ENCODE measurements around the gene PAF1.

The PAF1 gene

DNA sequence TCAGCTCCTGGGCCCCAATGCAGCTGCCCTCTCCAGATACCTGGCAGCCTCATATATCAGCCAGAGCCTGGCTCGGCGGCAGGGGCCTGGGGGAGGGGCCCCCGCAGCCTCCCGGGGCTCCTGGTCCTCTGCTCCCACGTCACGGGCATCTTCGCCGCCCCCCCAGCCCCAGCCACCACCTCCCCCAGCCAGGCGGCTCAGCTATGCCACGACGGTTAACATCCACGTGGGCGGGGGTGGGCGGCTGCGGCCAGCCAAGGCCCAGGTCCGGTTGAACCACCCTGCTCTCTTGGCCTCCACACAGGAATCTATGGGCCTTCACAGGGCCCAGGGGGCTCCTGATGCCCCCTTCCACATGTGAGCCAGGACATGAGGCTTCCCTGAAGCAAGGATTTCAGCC is 34.0 kb upstream of the PAF1 start:
- no peak for ATAC-seq
- TF ChIP-seq ISL1 (CRISPR knock-in tag; IDR thresholded peaks at IDR 0.05) (no peak), TOX (CRISPR knock-in tag; IDR thresholded peaks at IDR 0.05; ENCODE audit: borderline replicate concordance) (no peak), ZFP30 (CRISPR knock-in tag; IDR thresholded peaks at IDR 0.05) (no peak), POU6F1 (CRISPR knock-in tag; IDR thresholded peaks at IDR 0.05; ENCODE audit: borderline replicate concordance, low read depth) (no peak), SNAI2 (CRISPR knock-in tag; IDR thresholded peaks at IDR 0.05) (no peak), CREB5 (CRISPR knock-in tag; IDR thresholded peaks at IDR 0.05; ENCODE audit: low read depth) (no peak), CSDC2 (CRISPR knock-in tag; IDR thresholded peaks at IDR 0.05) (no peak), ARNTL (CRISPR knock-in tag; IDR thresholded peaks at IDR 0.05; ENCODE audit: borderline replicate concordance, low read depth) (no peak), RARB (CRISPR knock-in tag; IDR thresholded peaks at IDR 0.05) (no peak), ZC3H10 (CRISPR knock-in tag; IDR thresholded peaks at IDR 0.05) (no peak), PPARA (CRISPR knock-in tag; IDR thresholded peaks at IDR 0.05; ENCODE audit: borderline replicate concordance) (no peak), ESRRG (CRISPR knock-in tag; IDR thresholded peaks at IDR 0.05) (no peak), ZNF565 (CRISPR knock-in tag; conservative IDR thresholded peaks at IDR 0.05; ENCODE audit: low read depth) (no peak), CSRNP3 (CRISPR knock-in tag; IDR thresholded peaks at IDR 0.05) (no peak), ZNF70 (CRISPR knock-in tag; IDR thresholded peaks at IDR 0.05) (no peak), GLIS3 (CRISPR knock-in tag; IDR thresholded peaks at IDR 0.05) (no peak), ZFP3 (CRISPR knock-in tag; IDR thresholded peaks at IDR 0.05) (no peak), PATZ1 (CRISPR knock-in tag; IDR thresholded peaks at IDR 0.05; ENCODE audit: borderline replicate concordance) (no peak), ZNF8 (CRISPR knock-in tag; IDR thresholded peaks at IDR 0.05) (no peak), TCF4 (CRISPR knock-in tag; IDR thresholded peaks at IDR 0.05; ENCODE audit: borderline replicate concordance) (no peak)

- no peak for TF ChIP-seq OSR1 (CRISPR knock-in tag; IDR thresholded peaks at IDR 0.05)
- no peak for TF ChIP-seq ZNF70 (CRISPR knock-in tag; IDR thresholded peaks at IDR 0.05)
- TF ChIP-seq ESRRG (CRISPR knock-in tag; IDR thresholded peaks at IDR 0.05) = no peak
- TF ChIP-seq ARNTL (CRISPR knock-in tag; IDR thresholded peaks at IDR 0.05; ENCODE audit: borderline replicate concordance, low read depth) = no peak
- TF ChIP-seq ZNF565 (CRISPR knock-in tag; conservative IDR thresholded peaks at IDR 0.05; ENCODE audit: low read depth) = no peak
- TF ChIP-seq ISL1 (CRISPR knock-in tag; IDR thresholded peaks at IDR 0.05) = no peak
- TF ChIP-seq GLIS3 (CRISPR knock-in tag; IDR thresholded peaks at IDR 0.05) = no peak
- TF ChIP-seq SNAI2 (CRISPR knock-in tag; IDR thresholded peaks at IDR 0.05) = no peak
- no peak for TF ChIP-seq POU6F1 (CRISPR knock-in tag; IDR thresholded peaks at IDR 0.05; ENCODE audit: borderline replicate concordance, low read depth)
- no peak for TF ChIP-seq PATZ1 (CRISPR knock-in tag; IDR thresholded peaks at IDR 0.05; ENCODE audit: borderline replicate concordance)
- TF ChIP-seq CSDC2 (CRISPR knock-in tag; IDR thresholded peaks at IDR 0.05) = no peak
- no peak for TF ChIP-seq ZNF8 (CRISPR knock-in tag; IDR thresholded peaks at IDR 0.05)
- TF ChIP-seq ZC3H10 (CRISPR knock-in tag; IDR thresholded peaks at IDR 0.05) = no peak
- TF ChIP-seq, protein P1, sequence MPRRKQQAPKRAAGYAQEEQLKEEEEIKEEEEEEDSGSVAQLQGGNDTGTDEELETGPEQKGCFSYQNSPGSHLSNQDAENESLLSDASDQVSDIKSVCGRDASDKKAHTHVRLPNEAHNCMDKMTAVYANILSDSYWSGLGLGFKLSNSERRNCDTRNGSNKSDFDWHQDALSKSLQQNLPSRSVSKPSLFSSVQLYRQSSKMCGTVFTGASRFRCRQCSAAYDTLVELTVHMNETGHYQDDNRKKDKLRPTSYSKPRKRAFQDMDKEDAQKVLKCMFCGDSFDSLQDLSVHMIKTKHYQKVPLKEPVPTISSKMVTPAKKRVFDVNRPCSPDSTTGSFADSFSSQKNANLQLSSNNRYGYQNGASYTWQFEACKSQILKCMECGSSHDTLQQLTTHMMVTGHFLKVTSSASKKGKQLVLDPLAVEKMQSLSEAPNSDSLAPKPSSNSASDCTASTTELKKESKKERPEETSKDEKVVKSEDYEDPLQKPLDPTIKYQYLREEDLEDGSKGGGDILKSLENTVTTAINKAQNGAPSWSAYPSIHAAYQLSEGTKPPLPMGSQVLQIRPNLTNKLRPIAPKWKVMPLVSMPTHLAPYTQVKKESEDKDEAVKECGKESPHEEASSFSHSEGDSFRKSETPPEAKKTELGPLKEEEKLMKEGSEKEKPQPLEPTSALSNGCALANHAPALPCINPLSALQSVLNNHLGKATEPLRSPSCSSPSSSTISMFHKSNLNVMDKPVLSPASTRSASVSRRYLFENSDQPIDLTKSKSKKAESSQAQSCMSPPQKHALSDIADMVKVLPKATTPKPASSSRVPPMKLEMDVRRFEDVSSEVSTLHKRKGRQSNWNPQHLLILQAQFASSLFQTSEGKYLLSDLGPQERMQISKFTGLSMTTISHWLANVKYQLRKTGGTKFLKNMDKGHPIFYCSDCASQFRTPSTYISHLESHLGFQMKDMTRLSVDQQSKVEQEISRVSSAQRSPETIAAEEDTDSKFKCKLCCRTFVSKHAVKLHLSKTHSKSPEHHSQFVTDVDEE (CRISPR knock-in tag; IDR thresholded peaks at IDR 0.05) = no peak
- TF ChIP-seq TCF4 (CRISPR knock-in tag; IDR thresholded peaks at IDR 0.05; ENCODE audit: borderline replicate concordance) = no peak
- no peak for TF ChIP-seq CSRNP3 (CRISPR knock-in tag; IDR thresholded peaks at IDR 0.05)
- TF ChIP-seq BACH2 (CRISPR knock-in tag; IDR thresholded peaks at IDR 0.05; ENCODE audit: borderline replicate concordance) = no peak
- no peak for TF ChIP-seq RARB (CRISPR knock-in tag; IDR thresholded peaks at IDR 0.05)
- no peak for TF ChIP-seq ZFP3 (CRISPR knock-in tag; IDR thresholded peaks at IDR 0.05)
- no peak for ATAC-seq
These were observed 32.6 kb upstream of the PAF1 start for GRCh38 chr19:39423258-39424086.
